Measurements from ENCODE around the gene ARSK.

ARSK gene, protein sequence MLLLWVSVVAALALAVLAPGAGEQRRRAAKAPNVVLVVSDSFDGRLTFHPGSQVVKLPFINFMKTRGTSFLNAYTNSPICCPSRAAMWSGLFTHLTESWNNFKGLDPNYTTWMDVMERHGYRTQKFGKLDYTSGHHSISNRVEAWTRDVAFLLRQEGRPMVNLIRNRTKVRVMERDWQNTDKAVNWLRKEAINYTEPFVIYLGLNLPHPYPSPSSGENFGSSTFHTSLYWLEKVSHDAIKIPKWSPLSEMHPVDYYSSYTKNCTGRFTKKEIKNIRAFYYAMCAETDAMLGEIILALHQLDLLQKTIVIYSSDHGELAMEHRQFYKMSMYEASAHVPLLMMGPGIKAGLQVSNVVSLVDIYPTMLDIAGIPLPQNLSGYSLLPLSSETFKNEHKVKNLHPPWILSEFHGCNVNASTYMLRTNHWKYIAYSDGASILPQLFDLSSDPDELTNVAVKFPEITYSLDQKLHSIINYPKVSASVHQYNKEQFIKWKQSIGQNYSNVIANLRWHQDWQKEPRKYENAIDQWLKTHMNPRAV

GRCh38 chr5:95554647-95555548, at the start of gene ARSK, which contains the start of gene SKIC3:
TSS of gene ARSK (plus strand) at chr5:95555101. CDS start at chr5:95555279, 178 bp downstream.
TSS of gene SKIC3 (minus strand) at chr5:95554977. CDS start at chr5:95547150, 7,827 bp downstream.
- DNase-seq, result peak; percentile 83

GRCh38 chr5:95508550-95508949, 46.4 kb upstream of the ARSK start:
- DNase-seq, result no peak

GRCh38 chr5:95511606-95512005, 43.3 kb upstream of the ARSK start:
- no peak for DNase-seq

GRCh38 chr5:95518417-95518816, 36.5 kb upstream of the ARSK start:
- no peak for DNase-seq

GRCh38 chr5:95519151-95519550, 35.8 kb upstream of the ARSK start:
- DNase-seq, result no peak

DNA sequence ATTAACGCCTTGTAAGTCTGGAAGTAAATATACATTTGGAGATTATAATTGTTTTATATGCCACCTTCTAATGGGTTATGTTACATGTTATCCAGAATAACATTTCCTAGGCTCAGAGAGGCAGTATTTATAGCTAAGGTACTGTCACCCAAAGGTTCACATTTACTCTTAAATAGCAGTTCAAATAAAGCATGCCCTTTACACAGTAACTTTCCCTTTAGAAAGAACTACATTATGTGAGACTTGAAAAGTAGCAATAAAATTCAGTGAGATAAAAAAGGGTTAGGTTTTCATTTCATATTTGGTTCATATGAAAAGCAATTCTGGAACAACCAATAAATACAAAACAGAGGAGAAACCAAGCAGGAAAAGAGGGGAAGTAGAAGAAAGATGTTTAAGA, 35.2 kb upstream of the ARSK start:
- no peak for DNase-seq

- no peak for DNase-seq
These were observed 34.7 kb upstream of the ARSK start for GRCh38 chr5:95520206-95520605.

GRCh38 chr5:95524423-95524822, 30.5 kb upstream of the ARSK start:
- DNase-seq, result no peak

DNA sequence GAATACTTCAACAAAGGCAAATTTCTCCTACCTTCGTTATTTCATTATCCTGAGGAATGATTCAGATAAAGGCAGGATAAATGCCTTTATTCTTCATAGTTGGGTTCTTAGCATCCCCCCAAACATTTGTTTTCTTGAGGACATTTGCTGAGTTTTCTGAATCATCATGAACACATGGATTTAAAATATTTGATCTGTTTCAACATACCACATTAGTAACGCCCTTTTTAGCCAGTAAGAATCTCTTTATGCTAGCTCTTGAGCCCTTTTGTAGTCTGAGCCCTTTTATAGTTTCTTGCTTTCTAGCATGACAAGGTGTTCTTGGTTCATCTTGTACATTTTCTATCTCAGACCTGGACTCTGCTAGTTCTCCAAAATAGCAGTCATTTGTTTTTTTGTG, 28.0 kb upstream of the ARSK start:
- no peak for DNase-seq

DNA sequence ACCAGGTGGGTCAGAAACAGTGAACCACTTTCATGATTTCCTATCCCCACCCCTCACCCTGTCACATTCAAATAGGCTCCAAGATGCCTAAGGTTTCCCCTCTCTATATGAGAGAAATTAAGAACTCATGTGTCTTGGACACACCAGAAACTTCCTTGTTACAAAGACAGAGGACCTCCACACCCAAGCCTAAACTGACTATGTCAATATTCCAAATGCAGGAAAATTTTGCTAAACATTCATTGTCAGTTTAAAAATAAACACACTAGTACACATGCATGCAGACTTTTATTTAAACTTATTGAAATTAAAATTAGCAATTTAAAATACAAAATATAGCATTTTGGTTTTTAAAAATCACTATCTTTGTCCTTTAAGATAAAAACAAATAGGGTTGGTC, 26.3 kb upstream of the ARSK start:
- DNase-seq, result no peak

- no peak for DNase-seq
These were observed 24.5 kb upstream of the ARSK start for GRCh38 chr5:95530416-95530815.

DNA sequence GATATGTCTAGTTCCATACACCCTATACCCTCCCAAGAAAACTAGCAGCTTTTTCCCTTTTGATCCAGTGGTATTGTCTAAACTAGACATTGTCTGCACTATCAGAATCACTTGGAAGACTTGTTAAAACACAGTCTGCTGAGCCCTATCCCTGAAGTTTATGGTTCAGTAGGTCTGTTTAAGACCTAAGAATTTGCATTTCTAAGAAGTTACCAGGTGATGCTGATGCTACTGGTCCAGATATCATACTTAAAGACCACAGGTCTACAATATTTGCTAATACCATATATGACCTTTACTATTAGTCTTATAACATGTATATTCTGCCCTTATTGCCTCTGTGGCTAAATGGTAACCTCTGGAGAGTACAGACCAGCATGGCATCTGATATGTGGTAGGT, 23.4 kb upstream of the ARSK start:
- no peak for DNase-seq

- DNase-seq, result no peak
These were observed 22.5 kb upstream of the ARSK start for GRCh38 chr5:95532415-95532814.

DNA sequence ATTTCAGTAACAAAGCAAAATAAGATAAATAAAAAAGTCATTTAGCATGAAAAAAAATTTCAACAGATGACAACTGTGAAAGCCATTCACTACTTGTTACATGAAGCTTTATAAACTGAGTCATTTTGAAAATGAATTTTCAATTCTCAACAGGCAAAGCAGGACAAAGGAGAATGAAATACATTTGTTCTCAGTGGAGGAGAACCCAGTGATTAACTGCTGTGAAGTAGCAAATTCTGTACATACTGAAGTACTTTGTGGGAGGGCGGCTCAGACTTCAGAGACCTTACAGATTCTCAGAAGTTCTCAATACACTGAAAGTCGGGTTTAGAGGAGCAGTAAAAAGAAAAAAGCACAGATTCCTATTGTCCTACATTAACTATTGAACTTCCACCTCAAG, 21.8 kb upstream of the ARSK start:
- no peak for DNase-seq

DNA sequence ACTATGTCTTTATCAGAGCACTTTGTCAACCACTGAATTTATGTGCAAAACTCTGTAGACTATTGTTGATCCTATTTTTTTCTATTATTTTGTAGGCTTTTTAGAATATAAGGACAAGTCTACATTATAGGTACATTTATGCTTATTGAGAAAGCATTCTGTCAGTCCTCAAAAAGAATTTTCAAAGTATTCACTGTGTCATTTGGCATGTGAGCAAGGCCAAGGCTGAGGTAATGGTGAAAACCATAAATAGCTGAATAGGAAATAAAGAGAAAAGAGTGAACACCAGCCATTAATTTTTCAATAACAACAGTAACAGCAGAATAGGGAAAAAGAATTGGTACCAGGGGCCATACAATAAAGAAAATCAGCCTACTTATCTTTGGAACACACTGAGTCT, 21.1 kb upstream of the ARSK start:
- DNase-seq, result no peak

DNA sequence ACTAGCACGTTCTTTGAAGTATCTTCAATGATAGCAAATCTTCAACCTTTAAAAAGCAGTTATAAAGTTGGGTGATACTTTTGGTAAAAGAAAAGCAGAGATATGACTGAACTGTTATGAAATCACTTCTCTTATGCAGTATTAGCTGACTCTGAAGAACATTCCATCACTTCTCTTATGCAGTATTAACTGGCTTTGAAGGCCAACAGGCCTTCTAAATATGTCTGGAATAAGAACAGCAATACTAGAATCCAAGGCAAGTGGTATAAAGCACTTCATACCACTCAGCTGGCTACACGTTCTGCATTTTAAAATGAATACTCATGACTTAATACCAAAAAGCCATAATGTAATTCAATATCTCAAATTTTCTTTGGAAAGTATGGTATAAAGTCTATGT, 17.4 kb upstream of the ARSK start:
- DNase-seq, result no peak

DNA sequence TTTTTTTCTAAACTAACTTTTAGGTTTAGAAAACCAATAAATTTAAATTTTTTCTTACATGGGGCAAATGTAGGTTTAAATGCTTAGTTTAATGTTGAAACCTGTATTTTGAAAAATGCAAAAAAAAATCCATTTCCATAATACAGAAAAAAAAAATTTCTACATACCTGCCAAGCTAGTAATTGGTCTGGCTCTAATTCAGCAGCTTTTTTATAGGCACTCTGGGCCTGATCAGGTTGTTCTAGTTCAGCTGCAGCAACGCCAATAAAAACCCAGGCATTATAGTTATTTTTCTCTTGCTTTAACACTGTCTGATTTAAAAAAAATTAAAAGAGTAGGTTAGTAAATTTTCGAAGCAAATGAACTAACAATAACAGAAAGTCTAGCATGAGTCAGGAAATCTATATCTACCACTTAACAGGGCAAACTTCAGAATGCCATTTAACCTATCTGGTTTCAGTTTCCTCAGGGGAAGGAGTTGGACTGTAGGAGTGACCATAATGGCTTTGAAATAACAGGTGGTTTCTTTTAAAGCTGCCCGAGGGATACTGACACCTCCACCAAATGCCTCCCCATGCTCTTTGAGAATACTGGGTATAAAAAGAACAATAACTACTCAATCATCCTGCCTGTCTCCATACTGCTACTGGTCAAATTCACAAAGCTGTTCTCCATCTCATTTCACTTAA, 11.7 kb upstream of the ARSK start:
- no peak for DNase-seq

GRCh38 chr5:95549030-95549429, 5.9 kb upstream of the ARSK start:
- DNase-seq, result no peak

DNA sequence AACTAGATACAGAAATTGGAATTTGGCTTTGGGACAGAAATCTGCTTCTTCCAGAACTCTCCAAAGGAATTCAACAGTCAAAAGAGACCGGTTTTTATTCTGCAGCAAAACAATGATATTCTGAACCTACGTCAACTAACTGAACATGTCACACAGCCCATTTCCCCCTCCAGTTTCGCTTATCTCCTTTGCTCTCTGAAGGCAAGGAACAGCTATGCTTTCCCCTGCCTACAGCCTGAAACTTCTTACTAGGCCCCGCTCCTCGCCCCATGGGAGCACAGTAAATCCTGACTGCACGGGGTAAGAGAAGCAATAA, 612 bp upstream of the ARSK start:
- DNase-seq, result no peak

GRCh38 chr5:95555553-95555952, 652 bp downstream of the ARSK start:
- DNase-seq, result no peak

- no peak for DNase-seq
These were observed 2.9 kb downstream of the ARSK start for GRCh38 chr5:95557841-95558240.

DNA sequence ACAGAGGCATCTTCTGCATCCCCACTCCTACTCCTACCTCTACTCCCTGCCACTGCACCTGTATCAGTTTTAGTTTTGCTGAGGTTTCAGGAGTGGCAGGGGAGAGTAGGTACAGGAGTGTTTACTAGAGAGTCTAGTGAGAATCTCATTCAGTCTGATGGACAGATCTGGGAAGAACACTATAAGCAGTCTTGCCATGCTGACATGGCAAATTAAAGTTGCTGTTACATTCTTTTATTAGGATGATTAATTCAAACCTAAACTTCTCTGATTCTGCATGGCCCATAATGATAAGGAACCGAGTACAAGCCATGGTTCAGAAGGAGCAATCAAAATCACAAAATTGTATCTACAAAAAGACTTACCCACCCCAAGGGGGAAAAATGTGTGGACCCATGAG, 7.4 kb downstream of the ARSK start:
- DNase-seq, result no peak

GRCh38 chr5:95563367-95563766, 8.5 kb downstream of the ARSK start:
- no peak for DNase-seq
